BLaER1 treated with 17β-estradiol and CSF1 and Interleukin-3, amounts not matched to agents 10 nM and 100 nM (cell line): ENCODE data around the gene FBLN2.
A peak's percentile ranks its signal among the peaks of the same experiment; 100 is the strongest.

Source experiments
- H3K27ac ChIP-seq, 11 experiments: shearing (Covaris generic); formaldehyde crosslinking; 2 replicates each; pipeline ENCODE4 v1.8.1; 2022
- H3K27me3 ChIP-seq, 11 experiments: shearing (Covaris generic); formaldehyde crosslinking; 2 replicates each; pipeline ENCODE4 v1.8.1; 2022
- H3K36me3 ChIP-seq, 11 experiments: shearing (Covaris generic); formaldehyde crosslinking; 2 replicates each; pipeline ENCODE4 v1.8.1; 2022
- H3K4me1 ChIP-seq, 10 experiments: shearing (Covaris generic); formaldehyde crosslinking; 2 replicates each; pipeline ENCODE4 v1.8.1; 2022
- H3K4me2 ChIP-seq, 11 experiments: shearing (Covaris generic); formaldehyde crosslinking; 2 replicates each; pipeline ENCODE4 v1.8.1; 2022
- H3K4me3 ChIP-seq, 10 experiments: shearing (Covaris generic); formaldehyde crosslinking; 2 replicates each; pipeline ENCODE4 v1.8.1; 2022
- H3K9ac ChIP-seq, 11 experiments: shearing (Covaris generic); formaldehyde crosslinking; 2 replicates each; pipeline ENCODE4 v1.8.1; 2022
- H3K9me3 ChIP-seq, 11 experiments: shearing (Covaris generic); formaldehyde crosslinking; replicated peaks in 1 of 11; 2 replicates each; pipeline ENCODE4 v1.8.1; 2022
- H4K20me1 ChIP-seq, 11 experiments: shearing (Covaris generic); formaldehyde crosslinking; 2 replicates each; pipeline ENCODE4 v1.8.1; 2022
- Cebpa-rat ChIP-seq, 11 experiments: shearing (Covaris generic); IDR thresholded peaks; 2 replicates each; pipeline ENCODE4 v1.8.1; 2022

Gene FBLN2

GRCh38 chr3:13547591-13548371 lies 1.1 kb upstream of the FBLN2 start:
- Histone ChIP-seq H3K4me2 (peak overlapping the region in 6 of 11 experiments; percentile 7 to 85 (median 79); a peak in 4 of 22 replicates), H3K27me3 (peaks cover 13 to 31% (median 22%) of the 10 kb centered on the region in 11 experiments), H3K4me3 (no peak overlapping the region), H3K9ac (no peak overlapping the region), H3K27ac (no peak overlapping the region), H3K36me3 (no peaks in the 10 kb centered on the region), H4K20me1 (peaks cover 0 to 30% (median 0%) of the 10 kb centered on the region in 11 experiments; a peak in 7 of 22 replicates), H3K4me1 (peaks cover 26 to 77% (median 61%) of the 10 kb centered on the region in 10 experiments; a peak in 19 of 20 replicates), H3K9me3 (peaks cover 0 to 7% (median 3%) of the 10 kb centered on the region in 11 experiments; a peak in 12 of 22 replicates)
- TF ChIP-seq Cebpa-rat (IDR thresholded peaks at IDR 0.05), result no peak

DNA sequence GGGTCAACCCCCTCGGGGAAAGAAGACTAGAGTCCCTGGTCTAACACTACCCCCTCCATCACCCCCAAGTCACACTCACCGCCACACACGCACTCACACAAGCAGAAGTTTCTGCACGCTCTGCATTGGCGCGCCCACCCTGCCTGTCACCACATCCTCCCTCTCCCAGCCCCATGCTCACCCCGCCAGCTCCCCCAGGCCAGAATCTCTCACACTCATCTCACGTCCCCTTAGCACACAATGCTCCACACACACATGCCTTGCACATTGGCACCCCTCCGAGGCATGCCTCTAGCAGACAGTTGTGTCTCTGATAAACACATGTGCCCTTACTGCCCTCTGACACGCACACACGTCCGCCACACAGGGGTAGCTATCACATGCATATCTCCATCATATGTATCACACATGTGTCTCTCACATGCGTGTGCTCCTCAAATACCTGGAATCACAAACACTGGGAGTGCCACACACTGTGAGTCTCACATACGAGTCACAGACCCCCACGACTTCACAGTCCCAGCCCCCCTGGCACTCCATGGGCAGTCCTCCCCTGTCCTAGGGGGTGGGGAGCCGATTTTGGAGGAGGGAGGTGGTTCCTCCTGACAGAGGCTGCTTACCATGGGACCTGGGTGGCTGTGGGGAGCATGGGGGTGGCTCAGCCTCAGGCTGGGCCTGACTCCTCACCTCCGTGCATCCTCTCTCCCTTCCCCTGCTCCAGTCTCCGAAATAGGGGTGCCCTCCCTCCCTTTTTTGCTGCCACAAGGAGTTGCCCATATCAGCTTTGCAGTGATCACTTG lies 898 bp downstream of the FBLN2 start:
- Histone ChIP-seq H3K36me3 (no peaks in the 10 kb centered on the region), H4K20me1 (peaks cover 0 to 30% (median 0%) of the 10 kb centered on the region in 11 experiments; a peak in 7 of 22 replicates), H3K4me3 (peak overlapping the region in 2 of 10 experiments; percentile 44 to 54; a peak in 2 of 20 replicates), H3K9me3 (no peaks in the 10 kb centered on the region), H3K4me2 (peak overlapping the region; percentile 67 to 85 (median 78)), H3K27me3 (peaks cover 13 to 29% (median 22%) of the 10 kb centered on the region in 11 experiments), H3K27ac (peak overlapping the region in 1 of 11 experiments; percentile 19; a peak in 1 of 22 replicates), H3K4me1 (peaks cover 19 to 76% (median 59%) of the 10 kb centered on the region in 10 experiments; a peak in 19 of 20 replicates), H3K9ac (peak overlapping the region in 2 of 11 experiments; percentile 13 to 21; a peak in 3 of 22 replicates)
- TF ChIP-seq Cebpa-rat (IDR thresholded peaks at IDR 0.05), result no peak

DNA sequence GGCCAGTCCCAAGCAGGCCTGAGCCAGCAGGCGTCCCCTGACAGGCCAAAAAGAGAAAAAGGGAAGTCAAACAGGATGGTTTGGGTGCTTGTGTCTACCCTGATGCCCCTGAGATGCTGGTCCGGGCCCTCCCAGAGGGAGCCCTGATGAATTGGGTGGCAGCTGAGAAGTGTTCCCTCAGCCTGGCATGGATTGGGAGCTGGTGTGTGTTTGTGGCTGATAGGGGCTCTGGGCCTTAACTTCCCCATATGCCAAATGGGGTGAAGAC lies 1.4 kb downstream of the FBLN2 start:
- no peak overlapping the region for H3K4me3 ChIP-seq

GRCh38 chr3:13550791-13551360 lies 2.0 kb downstream of the FBLN2 start:
- no peak for TF ChIP-seq Cebpa-rat (IDR thresholded peaks at IDR 0.05)

More for the DNA sequence above, 1.4 kb downstream of the FBLN2 start:
- no peak for TF ChIP-seq Cebpa-rat (IDR thresholded peaks at IDR 0.05)
- H3K4me2 ChIP-seq, result peak overlapping the region; percentile 67 to 85 (median 78); a peak in 20 of 22 replicates
- H3K27me3 ChIP-seq, result peaks cover 13 to 29% (median 22%) of the 10 kb centered on the region in 11 experiments
- peaks cover 17 to 71% (median 53%) of the 10 kb centered on the region in 10 experiments; a peak in 19 of 20 replicates for H3K4me1 ChIP-seq
- no peaks in the 10 kb centered on the region for H3K9me3 ChIP-seq
- peak overlapping the region in 1 of 11 experiments; percentile 19; a peak in 1 of 22 replicates for H3K27ac ChIP-seq
- no peaks in the 10 kb centered on the region for H3K36me3 ChIP-seq
- peak overlapping the region in 2 of 11 experiments; percentile 13 to 21; a peak in 3 of 22 replicates for H3K9ac ChIP-seq
- peaks cover 0 to 30% (median 0%) of the 10 kb centered on the region in 11 experiments; a peak in 7 of 22 replicates for H4K20me1 ChIP-seq

DNA sequence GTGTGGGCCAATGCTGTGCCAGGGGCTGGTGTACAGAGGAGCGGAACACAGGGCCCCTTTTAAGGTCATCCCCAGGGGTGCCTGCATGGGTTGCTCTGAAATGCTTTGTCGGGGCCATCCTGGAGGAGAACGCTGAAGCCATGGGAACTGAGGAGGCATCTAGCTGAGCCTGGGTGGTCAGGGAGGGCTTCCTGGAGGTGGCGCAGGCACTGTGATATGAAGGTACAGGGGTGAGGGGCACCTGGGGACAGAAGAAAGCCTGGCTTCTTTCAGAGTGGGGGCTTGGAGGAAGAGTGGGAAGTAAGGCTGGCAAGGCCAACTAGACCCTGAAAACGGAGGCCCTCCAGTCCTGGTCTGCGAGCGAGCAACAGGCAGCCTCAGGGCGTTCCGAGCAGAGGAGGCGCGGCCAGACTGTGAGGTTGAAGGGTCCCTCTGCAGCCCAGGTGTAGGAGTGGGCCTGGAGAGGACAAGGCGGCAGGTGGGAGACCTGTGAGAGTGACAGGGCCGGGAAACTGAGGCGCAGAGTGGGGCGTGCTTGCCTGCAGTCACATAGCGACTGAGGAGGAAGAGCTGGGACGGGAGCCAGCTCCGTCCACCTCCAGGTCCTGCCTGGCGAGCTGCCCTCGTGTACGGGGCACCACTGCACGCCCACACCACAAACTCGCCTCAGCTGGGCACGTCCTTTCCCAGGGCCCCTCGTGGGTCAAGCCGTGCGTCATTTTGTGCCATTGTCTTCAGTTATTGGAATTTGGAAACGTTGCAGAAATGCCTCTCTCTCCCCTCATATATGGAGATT lies 4.1 kb downstream of the FBLN2 start:
- Histone ChIP-seq H3K4me1 (peaks cover 17 to 81% (median 59%) of the 10 kb centered on the region in 10 experiments; a peak in 19 of 20 replicates), H3K9ac (no peak overlapping the region), H3K4me3 (no peak overlapping the region), H3K27me3 (peaks cover 13 to 23% (median 20%) of the 10 kb centered on the region in 11 experiments), H3K36me3 (no peaks in the 10 kb centered on the region), H4K20me1 (peaks cover 0 to 23% (median 0%) of the 10 kb centered on the region in 11 experiments; a peak in 7 of 22 replicates), H3K4me2 (peak overlapping the region in 3 of 11 experiments; percentile 5 to 29 (median 14); a peak in 1 of 22 replicates), H3K27ac (no peak overlapping the region), H3K9me3 (no peaks in the 10 kb centered on the region)
- no peak for TF ChIP-seq Cebpa-rat (IDR thresholded peaks at IDR 0.05)

More at GRCh38 chr3:13550791-13551360, 2.0 kb downstream of the FBLN2 start:
- no peak overlapping the region for H3K27ac ChIP-seq
- peak overlapping the region in 1 of 11 experiments; percentile 18; a peak in 1 of 22 replicates for H3K9ac ChIP-seq
- H3K9me3 ChIP-seq, result no peaks in the 10 kb centered on the region
- H3K27me3 ChIP-seq, result peaks cover 13 to 29% (median 22%) of the 10 kb centered on the region in 11 experiments
- no peaks in the 10 kb centered on the region for H3K36me3 ChIP-seq
- H3K4me1 ChIP-seq, result peaks cover 17 to 68% (median 49%) of the 10 kb centered on the region in 10 experiments; a peak in 19 of 20 replicates
- H3K4me2 ChIP-seq, result peak overlapping the region in 9 of 11 experiments; percentile 68 to 85 (median 80); a peak in 18 of 22 replicates
- H4K20me1 ChIP-seq, result peaks cover 0 to 29% (median 0%) of the 10 kb centered on the region in 11 experiments; a peak in 7 of 22 replicates
- no peak overlapping the region for H3K4me3 ChIP-seq

- peaks cover 16 to 80% (median 54%) of the 10 kb centered on the region in 10 experiments; a peak in 19 of 20 replicates for H3K4me1 ChIP-seq
- no peaks in the 10 kb centered on the region for H3K9me3 ChIP-seq
- peaks cover 0 to 18% (median 0%) of the 10 kb centered on the region in 11 experiments; a peak in 7 of 22 replicates for H4K20me1 ChIP-seq
- peaks cover 7 to 17% (median 14%) of the 10 kb centered on the region in 11 experiments for H3K27me3 ChIP-seq
- H3K27ac ChIP-seq, result no peak overlapping the region
- no peak overlapping the region for H3K4me3 ChIP-seq
- no peak overlapping the region for H3K9ac ChIP-seq
- TF ChIP-seq Cebpa-rat (IDR thresholded peaks at IDR 0.05), result no peak
- H3K36me3 ChIP-seq, result no peaks in the 10 kb centered on the region
- peak overlapping the region in 6 of 11 experiments; percentile 23 to 47 (median 33); a peak in 9 of 22 replicates for H3K4me2 ChIP-seq
These were observed 4.8 kb downstream of the FBLN2 start for GRCh38 chr3:13553686-13554085.

DNA sequence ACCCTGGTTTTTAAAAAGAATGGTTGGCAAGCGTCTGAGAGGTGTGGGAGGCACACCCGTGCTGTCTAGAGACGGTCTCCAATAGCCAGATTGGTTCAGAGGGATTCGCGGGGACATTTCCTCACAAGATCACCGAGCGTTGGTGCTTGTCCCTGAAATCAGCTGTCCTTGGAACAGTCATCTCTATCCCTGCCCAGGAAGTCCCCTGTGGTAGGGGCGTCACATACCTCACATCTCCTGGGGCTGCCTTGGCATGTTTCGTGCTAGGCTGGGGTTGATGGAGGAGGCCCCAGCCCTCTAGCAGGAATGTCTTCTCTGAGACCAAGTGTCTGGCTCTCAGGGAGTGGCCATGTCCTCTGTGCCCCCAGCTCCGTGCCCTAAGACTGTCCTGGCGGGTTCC lies 6.8 kb downstream of the FBLN2 start:
- peak overlapping the region in 5 of 11 experiments; percentile 5 to 75 (median 40); a peak in 6 of 22 replicates for H3K4me2 ChIP-seq
- no peak for TF ChIP-seq Cebpa-rat (IDR thresholded peaks at IDR 0.05)
- H3K27me3 ChIP-seq, result no peaks in the 10 kb centered on the region; a peak in 2 of 22 replicates
- H3K9me3 ChIP-seq, result no peaks in the 10 kb centered on the region
- H3K36me3 ChIP-seq, result no peaks in the 10 kb centered on the region
- H3K9ac ChIP-seq, result no peak overlapping the region
- H4K20me1 ChIP-seq, result peaks cover 0 to 5% (median 0%) of the 10 kb centered on the region in 11 experiments; a peak in 2 of 22 replicates
- no peak overlapping the region for H3K27ac ChIP-seq
- peaks cover 4 to 61% (median 36%) of the 10 kb centered on the region in 10 experiments; a peak in 18 of 20 replicates for H3K4me1 ChIP-seq
- H3K4me3 ChIP-seq, result no peak overlapping the region
